ENCODE data around the gene LRCH3.

DNA sequence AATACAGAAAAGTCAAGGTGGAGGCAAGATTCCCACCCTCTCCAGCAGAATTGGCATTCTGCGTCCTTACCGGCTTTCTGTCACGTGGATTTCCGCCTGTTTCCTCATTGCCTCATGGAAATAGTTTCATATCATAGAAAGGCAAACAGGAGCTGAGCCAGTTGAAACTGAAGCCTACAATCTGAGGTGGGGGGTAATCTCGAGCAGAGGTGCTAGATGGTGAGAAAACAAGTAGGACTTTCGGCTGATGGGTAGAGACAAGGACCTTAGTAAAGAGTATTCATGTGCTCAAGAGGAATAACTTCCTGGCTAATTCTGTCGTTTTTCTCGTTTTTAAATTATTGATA, 39.9 kb downstream of the LRCH3 start:
- no peak for TF ChIP-seq POLR2A (IDR thresholded peaks at IDR 0.05)
- TF ChIP-seq, protein P1, sequence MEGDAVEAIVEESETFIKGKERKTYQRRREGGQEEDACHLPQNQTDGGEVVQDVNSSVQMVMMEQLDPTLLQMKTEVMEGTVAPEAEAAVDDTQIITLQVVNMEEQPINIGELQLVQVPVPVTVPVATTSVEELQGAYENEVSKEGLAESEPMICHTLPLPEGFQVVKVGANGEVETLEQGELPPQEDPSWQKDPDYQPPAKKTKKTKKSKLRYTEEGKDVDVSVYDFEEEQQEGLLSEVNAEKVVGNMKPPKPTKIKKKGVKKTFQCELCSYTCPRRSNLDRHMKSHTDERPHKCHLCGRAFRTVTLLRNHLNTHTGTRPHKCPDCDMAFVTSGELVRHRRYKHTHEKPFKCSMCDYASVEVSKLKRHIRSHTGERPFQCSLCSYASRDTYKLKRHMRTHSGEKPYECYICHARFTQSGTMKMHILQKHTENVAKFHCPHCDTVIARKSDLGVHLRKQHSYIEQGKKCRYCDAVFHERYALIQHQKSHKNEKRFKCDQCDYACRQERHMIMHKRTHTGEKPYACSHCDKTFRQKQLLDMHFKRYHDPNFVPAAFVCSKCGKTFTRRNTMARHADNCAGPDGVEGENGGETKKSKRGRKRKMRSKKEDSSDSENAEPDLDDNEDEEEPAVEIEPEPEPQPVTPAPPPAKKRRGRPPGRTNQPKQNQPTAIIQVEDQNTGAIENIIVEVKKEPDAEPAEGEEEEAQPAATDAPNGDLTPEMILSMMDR (IDR thresholded peaks at IDR 0.05) = no peak

Data from testis (tissue), 2 donors.